Osteoblast (primary cell): ENCODE results near the gene IGF2. TPM values are rescaled to one million over a fixed set of nuclear protein-coding genes. Genes with fewer than 3 reads are reported as not detected.

Experiments used
- DNase-seq: peaks from one replicate; pipeline ENCODE4 v3.0.0; 2011; ENCODE audit warnings: low spot score, mixed read lengths; ENCODE audit not compliant: insufficient read length; ENCODE audit errors: missing footprints
- H2AFZ ChIP-seq: 2 replicates; pipeline ENCODE4 v1.6.0; 2011; ENCODE audit warnings: mild to moderate bottlenecking, low read length
- H3K27ac ChIP-seq: 2 replicates; pipeline ENCODE4 v1.5.1; 2011; ENCODE audit warnings: mild to moderate bottlenecking, low read depth, low read length, moderate library complexity
- H3K27me3 ChIP-seq: 2 replicates; pipeline ENCODE4 v1.6.0; 2012; ENCODE audit warnings: mild to moderate bottlenecking, control low read depth, inconsistent platforms, low read length, moderate library complexity; ENCODE audit not compliant: insufficient read depth
- H3K36me3 ChIP-seq: 2 replicates; pipeline ENCODE4 v1.5.1; 2011; ENCODE audit warnings: mild to moderate bottlenecking, low read length, control low read depth, moderate library complexity; ENCODE audit not compliant: insufficient read depth
- H3K4me1 ChIP-seq: 2 replicates; pipeline ENCODE4 v1.5.1; 2011; ENCODE audit warnings: mild to moderate bottlenecking, low read length, control low read depth, moderate library complexity; ENCODE audit not compliant: insufficient read depth
- H3K4me2 ChIP-seq: 2 replicates; pipeline ENCODE4 v1.6.0; 2011; ENCODE audit warnings: mild to moderate bottlenecking, low read length; ENCODE audit not compliant: insufficient read depth
- H3K4me3 ChIP-seq: fragments of 200-600 bp; sonication (generic); 3 replicates; pipeline ENCODE4 v1.5.1; 2012; ENCODE audit warnings: mild to moderate bottlenecking, low read length, inconsistent platforms; ENCODE audit not compliant: insufficient read depth
- H3K79me2 ChIP-seq: 2 replicates; pipeline ENCODE4 v1.6.0; 2012; ENCODE audit warnings: mild to moderate bottlenecking, low read length, control low read depth, inconsistent platforms; ENCODE audit not compliant: insufficient read depth
- H3K9me3 ChIP-seq: 2 replicates; pipeline ENCODE4 v1.5.1; 2011; ENCODE audit warnings: low read depth, low read length, control low read depth
- H4K20me1 ChIP-seq: 2 replicates; pipeline ENCODE4 v1.6.0; 2012; ENCODE audit warnings: mild to moderate bottlenecking, low read length, control low read depth; ENCODE audit not compliant: insufficient read depth
- CTCF ChIP-seq: IDR thresholded peaks from 2 replicates; pipeline ENCODE4 v1.5.1; 2011; ENCODE audit warnings: mild to moderate bottlenecking, low read depth, low read length, moderate library complexity; ENCODE audit errors: extremely low read depth
- total RNA-seq: library from RNA; depleted of rRNA; stranded (reverse); fragments of >200 nt; gene quantifications from 2 replicates; pipeline ENCODE4 v1.2.3, GENCODE V29; 2012

IGF2 gene
- total RNA-seq, 1 donor, result 68.8 TPM

DNA sequence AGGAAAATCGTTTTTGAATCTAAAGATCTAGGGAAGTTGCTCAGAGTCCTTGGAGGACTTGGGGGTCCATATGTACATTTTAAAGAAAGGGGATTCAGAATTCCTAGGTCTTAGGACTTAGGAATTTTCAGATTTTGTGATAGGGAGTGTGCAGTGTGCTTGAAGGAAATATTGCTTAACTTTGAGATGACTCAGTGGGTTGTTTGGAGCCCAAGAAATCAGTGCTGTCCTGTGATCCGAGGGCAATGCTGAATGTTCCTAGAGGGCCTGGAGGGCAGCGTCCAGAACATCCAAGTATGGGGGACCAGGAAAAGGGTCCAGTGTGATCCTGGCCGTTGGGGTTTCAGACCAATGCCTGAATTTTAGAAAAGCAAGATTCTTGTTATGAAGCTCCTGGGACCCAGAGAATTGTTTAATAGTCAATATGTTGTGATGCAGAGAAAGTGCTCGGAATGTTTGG is 3.1 kb upstream of the IGF2 start:
- Histone ChIP-seq H3K79me2 (no peaks in the 10 kb centered on the region), H3K27ac (no peak overlapping the region), H3K4me1 (peaks cover 11% of the 10 kb centered on the region), H3K36me3 (no peaks in the 10 kb centered on the region), H2AFZ (no peak overlapping the region), H3K4me2 (peak overlapping the region; percentile 39), H3K27me3 (peaks cover 83% of the 10 kb centered on the region), H3K4me3 (no peak overlapping the region), H3K9me3 (no peaks in the 10 kb centered on the region), H4K20me1 (peaks cover 5% of the 10 kb centered on the region)
- TF ChIP-seq CTCF, result no peak
- DNase-seq, result peak; percentile 98

GRCh38 chr11:2140411-2141400 is 1.5 kb upstream of the IGF2 start:
- Histone ChIP-seq H3K27ac (no peak overlapping the region), H3K79me2 (no peaks in the 10 kb centered on the region), H3K4me2 (no peak overlapping the region), H3K4me1 (peaks cover 11% of the 10 kb centered on the region), H4K20me1 (peaks cover 5% of the 10 kb centered on the region), H3K36me3 (no peaks in the 10 kb centered on the region), H3K4me3 (no peak overlapping the region), H3K9me3 (no peaks in the 10 kb centered on the region), H2AFZ (no peak overlapping the region), H3K27me3 (peaks cover 84% of the 10 kb centered on the region)
- DNase-seq, result no peak
- no peak for TF ChIP-seq CTCF

DNA sequence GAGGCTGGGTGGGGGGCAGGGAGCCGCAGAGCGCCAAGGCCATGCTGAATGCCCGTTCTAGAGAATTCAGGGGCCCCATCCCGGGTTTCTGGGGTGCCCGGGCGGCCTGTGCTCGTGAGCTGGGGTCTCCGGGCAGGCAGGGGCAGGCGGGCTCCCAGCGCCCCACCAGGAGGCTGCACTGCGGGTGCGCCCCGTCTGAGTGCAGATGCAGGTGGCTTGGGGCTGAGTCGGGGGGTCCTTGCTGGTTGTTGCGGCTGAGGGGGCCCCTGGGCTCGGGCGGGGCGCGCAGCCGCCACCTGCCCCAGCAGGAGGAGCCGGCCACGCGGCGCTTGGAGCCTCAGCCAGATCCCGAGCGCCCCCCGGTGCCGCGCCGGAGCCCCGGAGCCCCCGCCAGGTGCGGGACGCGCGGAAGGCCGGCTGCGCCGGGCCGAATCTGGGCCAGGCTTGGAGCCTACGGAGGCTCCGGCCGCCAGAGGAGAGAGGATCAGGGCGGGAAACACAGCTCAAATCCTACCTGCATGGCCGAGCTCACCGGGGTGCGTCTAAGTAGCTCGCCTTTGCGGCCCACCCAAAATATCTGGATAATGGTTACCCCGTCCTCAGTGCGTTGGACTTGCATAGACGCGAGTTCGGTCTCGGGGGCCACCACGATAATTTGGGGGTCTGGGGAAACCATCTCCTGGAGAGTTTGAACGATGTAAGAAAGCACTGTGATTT is 590 bp upstream of the IGF2 start:
- no peak overlapping the region for H3K4me3 ChIP-seq

More for the DNA sequence above, 590 bp upstream of the IGF2 start:
- Histone ChIP-seq H3K9me3 (no peaks in the 10 kb centered on the region), H3K36me3 (no peaks in the 10 kb centered on the region), H4K20me1 (peaks cover 5% of the 10 kb centered on the region), H3K79me2 (no peaks in the 10 kb centered on the region), H2AFZ (no peak overlapping the region), H3K27me3 (peaks cover 74% of the 10 kb centered on the region), H3K4me1 (peaks cover 11% of the 10 kb centered on the region), H3K4me2 (no peak overlapping the region), H3K27ac (no peak overlapping the region)
- no peak for TF ChIP-seq CTCF
- no peak for DNase-seq
